ENCODE measurements around the gene CCDC32. TPM values are rescaled to one million over a fixed set of nuclear protein-coding genes. Genes with fewer than 3 reads are reported as not detected.

CCDC32 gene, protein sequence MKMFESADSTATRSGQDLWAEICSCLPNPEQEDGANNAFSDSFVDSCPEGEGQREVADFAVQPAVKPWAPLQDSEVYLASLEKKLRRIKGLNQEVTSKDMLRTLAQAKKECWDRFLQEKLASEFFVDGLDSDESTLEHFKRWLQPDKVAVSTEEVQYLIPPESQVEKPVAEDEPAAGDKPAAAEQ
- 23.7 and 50.4 TPM in 2 replicates for total RNA-seq

GRCh38 chr15:40564591-40565332, at the start of gene CCDC32:
Gene CCDC32, minus strand, starts transcription at chr15:40565042. Its CDS starts 2,027 bp downstream, at chr15:40563015.

DNA sequence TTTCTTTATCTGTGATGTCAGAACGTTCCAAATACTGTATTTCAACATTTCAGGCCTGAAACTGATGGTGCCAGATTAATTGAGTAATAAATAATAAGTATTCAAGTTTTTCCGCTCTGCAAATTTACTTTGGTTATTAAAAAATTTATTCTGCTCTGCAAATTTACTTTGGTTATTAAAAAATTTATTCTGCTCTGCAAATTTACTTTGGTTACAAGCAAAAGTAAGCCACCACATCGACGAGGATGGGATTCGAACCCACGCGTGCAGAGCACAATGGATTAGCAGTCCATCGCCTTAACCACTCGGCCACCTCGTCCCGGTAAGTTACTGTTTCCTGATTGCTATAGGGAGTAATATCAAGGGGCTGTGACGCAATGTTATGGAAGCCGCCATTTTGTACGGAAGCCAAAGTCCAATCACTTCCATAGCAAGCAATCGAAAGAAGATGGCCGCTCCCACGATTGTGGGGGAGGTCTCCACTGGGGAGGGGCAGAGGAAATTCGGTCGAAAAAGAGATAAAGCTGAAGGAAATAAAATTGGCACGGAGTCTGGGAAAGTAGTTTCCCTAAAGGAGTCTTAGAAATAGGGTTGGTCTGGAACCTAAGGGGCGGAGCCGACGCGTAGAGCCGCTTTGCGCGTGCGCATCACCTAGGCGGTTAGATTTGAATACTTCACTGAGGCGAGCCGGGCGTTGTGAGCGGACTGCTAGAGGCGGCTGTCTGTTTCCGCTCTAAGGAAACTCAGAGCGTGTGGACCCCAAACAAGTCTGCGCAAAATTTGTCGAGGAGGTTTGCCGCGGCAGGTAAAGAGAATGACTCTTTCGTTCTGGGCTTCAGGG, 29.0 kb upstream of the CCDC32 start, which contains the start of gene KNL1:
Gene KNL1 (plus strand): TSS at position 662 of the 841 bp plus-strand sequence. CDS start 8,683 bp downstream, outside the sequence.

DNA sequence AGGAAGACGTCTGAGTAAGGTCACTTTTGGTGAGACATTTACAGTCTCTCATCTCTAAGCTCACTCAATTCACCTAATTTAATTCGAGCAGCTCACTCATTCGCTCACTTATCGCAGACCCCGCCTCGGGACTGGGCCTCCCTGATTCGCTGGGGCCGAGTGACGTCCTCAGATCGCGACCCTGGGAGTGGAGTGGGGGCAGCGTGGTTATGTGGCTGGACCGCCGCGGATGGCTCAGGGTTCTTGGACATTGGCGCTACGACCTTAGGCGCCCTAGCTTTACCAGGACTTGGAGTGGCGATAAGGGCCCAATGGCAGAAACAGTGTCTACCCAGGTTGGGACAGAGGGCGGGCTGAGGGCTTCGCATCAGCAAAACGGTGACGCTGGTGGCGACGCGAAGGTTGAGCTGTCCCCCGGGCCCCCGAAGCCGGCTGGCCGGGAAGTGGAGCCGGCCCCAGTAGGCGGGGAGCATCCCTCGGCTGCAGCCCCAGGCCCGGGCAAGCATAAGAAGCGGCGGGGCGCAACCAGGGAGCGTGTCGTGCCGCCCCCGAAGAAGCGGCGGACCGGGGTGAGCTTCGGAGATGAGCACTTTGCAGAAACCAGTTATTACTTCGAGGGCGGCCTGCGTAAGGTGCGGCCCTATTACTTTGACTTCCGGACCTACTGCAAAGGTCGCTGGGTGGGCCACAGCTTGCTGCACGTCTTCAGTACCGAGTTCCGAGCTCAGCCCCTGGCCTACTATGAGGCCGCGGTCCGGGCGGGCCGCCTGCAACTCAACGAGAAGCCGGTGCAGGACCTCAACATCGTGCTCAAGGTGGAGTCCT, 4.5 kb upstream of the CCDC32 start, which contains the start of gene RPUSD2:
Gene RPUSD2 (plus strand): TSS at position 171 of the 825 bp plus-strand sequence. CDS start 39 bp downstream, at position 210.

Other genes starting within 250 kb of the CCDC32 start
- 5.4 and 15.7 TPM in 2 replicates for gene INAFM2, start 241.3 kb downstream of the CCDC32 start, total RNA-seq
- 21.2 and 39.2 TPM in 2 replicates for gene CCDC9B, start 224.1 kb downstream of the CCDC32 start, total RNA-seq
- gene PHGR1, start 214.0 kb downstream of the CCDC32 start, total RNA-seq, result not detected in 2 replicates
- gene DISP2, start 206.8 kb downstream of the CCDC32 start, total RNA-seq, result under 0.01 and 2.2 TPM in 2 replicates
- 12.9 and 81.2 TPM in 2 replicates for gene KNSTRN, start 182.3 kb downstream of the CCDC32 start, total RNA-seq
- 48.1 and 79.6 TPM in 2 replicates for gene IVD, start 159.2 kb downstream of the CCDC32 start, total RNA-seq
- 7.3 and 9.6 TPM in 2 replicates for gene BAHD1, start 124.1 kb downstream of the CCDC32 start, total RNA-seq
- 15.9 and 18.2 TPM in 2 replicates for gene CHST14, start 94.1 kb downstream of the CCDC32 start, total RNA-seq
- gene RPUSD2, start 4.3 kb upstream of the CCDC32 start, total RNA-seq, result 12.6 and 13.2 TPM in 2 replicates
- 1.2 and 28.2 TPM in 2 replicates for gene KNL1, start 29.2 kb upstream of the CCDC32 start, total RNA-seq
- gene RAD51, start 130.1 kb upstream of the CCDC32 start, total RNA-seq, result 1.3 and 4.1 TPM in 2 replicates
- 16.0 and 17.5 TPM in 2 replicates for gene RMDN3, start 190.2 kb upstream of the CCDC32 start, total RNA-seq
- 2.0 and 2.2 TPM in 2 replicates for gene GCHFR, start 199.0 kb upstream of the CCDC32 start, total RNA-seq
- gene C15orf62, start 204.9 kb upstream of the CCDC32 start, total RNA-seq, result 0.15 TPM in 1 of 2 replicates, not detected in the other
- gene ZFYVE19, start 242.0 kb upstream of the CCDC32 start, total RNA-seq, result 19.0 and 25.3 TPM in 2 replicates
- 19.5 and 27.1 TPM in 2 replicates for gene DNAJC17, start 242.4 kb upstream of the CCDC32 start, total RNA-seq